ENCODE results near the gene VIM.

DNA sequence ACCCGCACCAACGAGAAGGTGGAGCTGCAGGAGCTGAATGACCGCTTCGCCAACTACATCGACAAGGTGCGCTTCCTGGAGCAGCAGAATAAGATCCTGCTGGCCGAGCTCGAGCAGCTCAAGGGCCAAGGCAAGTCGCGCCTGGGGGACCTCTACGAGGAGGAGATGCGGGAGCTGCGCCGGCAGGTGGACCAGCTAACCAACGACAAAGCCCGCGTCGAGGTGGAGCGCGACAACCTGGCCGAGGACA lies 1.6 kb downstream of the VIM start:
- TF ChIP-seq POLR2AphosphoS5 (IDR thresholded peaks at IDR 0.05) (no peak), POLR2A (IDR thresholded peaks at IDR 0.05) (no peak)
- TF ChIP-seq, protein P1, sequence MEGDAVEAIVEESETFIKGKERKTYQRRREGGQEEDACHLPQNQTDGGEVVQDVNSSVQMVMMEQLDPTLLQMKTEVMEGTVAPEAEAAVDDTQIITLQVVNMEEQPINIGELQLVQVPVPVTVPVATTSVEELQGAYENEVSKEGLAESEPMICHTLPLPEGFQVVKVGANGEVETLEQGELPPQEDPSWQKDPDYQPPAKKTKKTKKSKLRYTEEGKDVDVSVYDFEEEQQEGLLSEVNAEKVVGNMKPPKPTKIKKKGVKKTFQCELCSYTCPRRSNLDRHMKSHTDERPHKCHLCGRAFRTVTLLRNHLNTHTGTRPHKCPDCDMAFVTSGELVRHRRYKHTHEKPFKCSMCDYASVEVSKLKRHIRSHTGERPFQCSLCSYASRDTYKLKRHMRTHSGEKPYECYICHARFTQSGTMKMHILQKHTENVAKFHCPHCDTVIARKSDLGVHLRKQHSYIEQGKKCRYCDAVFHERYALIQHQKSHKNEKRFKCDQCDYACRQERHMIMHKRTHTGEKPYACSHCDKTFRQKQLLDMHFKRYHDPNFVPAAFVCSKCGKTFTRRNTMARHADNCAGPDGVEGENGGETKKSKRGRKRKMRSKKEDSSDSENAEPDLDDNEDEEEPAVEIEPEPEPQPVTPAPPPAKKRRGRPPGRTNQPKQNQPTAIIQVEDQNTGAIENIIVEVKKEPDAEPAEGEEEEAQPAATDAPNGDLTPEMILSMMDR (IDR thresholded peaks at IDR 0.05 in 8 of 11, conservative IDR thresholded peaks at IDR 0.05 in 3 of 11), result no peak
